GM12874 (cell line): ENCODE results near the gene EVL.

ENCODE experiments used
- TF ChIP-seq, protein P1 (sequence below): IDR thresholded peaks from 2 replicates; pipeline ENCODE4 v1.5.1; 2011; ENCODE audit warnings: low read depth, mild to moderate bottlenecking, control low read depth, low read length, moderate library complexity; ENCODE audit not compliant: insufficient read depth

EVL gene

DNA sequence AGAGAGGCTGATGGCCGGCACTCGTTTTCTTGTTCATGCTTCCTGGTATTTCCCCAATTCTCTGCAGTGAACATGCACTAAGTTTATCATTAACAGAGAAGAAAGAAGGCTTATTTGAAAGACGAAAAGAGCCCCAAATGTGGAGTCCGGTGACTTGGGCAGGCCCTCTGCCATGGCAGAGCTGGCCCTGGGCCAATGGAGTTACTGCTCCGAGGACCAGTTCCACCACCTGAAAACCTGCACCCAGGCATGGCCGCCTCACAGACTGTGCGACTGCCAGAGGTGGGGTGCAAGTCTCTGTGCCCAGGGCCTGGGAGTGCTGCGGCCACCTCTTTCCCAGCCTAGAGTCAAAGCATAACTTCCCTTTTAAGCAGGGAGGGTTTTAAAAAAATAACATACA lies 69.4 kb downstream of the EVL start:
- TF ChIP-seq, protein P1, sequence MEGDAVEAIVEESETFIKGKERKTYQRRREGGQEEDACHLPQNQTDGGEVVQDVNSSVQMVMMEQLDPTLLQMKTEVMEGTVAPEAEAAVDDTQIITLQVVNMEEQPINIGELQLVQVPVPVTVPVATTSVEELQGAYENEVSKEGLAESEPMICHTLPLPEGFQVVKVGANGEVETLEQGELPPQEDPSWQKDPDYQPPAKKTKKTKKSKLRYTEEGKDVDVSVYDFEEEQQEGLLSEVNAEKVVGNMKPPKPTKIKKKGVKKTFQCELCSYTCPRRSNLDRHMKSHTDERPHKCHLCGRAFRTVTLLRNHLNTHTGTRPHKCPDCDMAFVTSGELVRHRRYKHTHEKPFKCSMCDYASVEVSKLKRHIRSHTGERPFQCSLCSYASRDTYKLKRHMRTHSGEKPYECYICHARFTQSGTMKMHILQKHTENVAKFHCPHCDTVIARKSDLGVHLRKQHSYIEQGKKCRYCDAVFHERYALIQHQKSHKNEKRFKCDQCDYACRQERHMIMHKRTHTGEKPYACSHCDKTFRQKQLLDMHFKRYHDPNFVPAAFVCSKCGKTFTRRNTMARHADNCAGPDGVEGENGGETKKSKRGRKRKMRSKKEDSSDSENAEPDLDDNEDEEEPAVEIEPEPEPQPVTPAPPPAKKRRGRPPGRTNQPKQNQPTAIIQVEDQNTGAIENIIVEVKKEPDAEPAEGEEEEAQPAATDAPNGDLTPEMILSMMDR = no peak

DNA sequence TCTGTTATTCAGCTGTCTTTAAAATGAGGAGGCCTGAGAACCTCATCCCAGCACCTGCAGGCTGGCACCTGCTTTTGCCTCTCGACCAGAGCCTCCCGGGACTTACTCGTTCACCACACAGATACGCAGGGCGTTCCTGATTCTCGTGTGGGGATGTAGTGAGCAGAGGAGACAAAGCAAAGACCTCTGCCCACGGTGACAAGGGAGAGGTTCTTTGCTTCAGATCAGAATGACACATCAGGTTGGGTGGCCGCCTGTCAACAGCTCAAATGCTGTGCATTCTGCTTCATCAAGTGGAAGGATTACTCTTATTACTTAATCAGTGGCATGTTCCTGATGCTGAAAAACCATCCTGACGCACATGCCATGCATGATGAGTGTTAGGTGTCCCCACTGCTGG lies 69.9 kb downstream of the EVL start:
- TF ChIP-seq, protein P1 = no peak

DNA sequence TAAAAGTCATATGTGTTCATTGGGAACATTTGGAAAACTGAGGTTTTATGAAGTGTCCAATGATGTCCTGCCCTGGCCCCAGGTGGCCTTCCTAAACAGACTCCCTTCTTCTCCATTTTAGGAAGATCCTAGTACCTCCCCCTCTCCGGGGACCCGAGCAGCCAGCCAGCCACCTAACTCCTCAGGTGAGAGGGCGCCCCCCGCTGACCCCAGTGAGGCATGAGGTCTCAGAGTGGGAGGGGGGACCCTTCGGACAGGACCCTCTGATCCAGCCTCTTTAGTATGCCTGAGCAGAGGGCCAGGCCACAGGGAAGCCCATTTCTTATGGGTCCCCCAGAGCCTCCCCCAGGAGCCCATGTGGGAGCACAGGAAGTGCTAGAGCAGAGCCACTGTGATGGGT lies 70.6 kb downstream of the EVL start:
- TF ChIP-seq, protein P1 = no peak

DNA sequence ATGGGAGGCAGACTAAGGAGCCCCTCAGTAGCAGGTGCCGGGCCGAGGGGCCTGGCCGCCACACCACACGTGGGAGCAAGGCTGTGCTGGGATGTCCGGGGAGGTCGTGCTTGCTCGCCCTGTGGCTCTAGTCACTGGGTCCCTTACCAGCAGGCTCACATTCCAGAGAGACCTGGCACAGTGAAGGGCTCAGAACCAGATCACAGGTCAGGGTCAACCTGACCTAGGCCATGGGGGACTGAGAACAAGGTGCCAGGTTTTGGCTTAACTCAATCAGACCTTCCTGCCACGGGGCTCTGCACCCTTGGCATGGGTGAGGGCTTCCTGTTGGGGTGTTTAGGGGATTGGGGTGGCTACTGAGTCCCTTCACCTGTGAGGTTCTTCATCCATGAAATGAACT lies 72.0 kb downstream of the EVL start:
- TF ChIP-seq, protein P1 = no peak

DNA sequence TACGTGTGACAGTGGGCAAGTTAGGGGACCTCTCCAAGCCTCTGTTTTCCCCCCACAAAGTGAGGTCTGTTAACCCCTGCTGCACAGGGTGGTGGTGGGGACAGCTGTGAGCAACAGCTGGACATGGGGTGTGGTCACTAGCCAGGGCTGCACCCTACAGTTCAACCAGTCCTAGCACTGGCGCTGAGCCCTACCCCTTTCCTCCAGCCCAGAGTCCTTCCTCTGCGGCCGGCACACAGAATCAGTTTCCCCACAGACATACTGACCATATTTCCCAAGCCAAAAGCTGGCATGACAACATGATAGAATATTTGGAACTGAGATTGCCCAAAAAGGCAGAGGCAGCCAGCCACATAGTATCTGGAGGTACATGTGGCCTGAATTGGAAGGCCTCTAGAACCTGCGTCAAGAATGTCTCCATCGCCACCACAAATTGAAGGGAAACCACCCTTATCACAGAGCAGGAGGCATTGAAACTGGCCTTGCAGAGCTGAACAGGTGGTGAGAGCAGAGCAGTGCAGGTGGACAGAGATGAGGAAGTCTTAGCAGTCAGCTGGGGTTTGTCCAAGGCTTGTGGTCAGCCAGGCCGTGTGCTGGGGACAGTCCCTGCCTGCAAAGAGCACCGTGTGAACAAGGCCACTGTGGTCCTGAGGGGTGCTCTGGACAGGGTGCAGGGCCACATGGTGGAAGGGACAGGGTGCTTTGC lies 73.0 kb downstream of the EVL start:
- TF ChIP-seq, protein P1 = no peak

DNA sequence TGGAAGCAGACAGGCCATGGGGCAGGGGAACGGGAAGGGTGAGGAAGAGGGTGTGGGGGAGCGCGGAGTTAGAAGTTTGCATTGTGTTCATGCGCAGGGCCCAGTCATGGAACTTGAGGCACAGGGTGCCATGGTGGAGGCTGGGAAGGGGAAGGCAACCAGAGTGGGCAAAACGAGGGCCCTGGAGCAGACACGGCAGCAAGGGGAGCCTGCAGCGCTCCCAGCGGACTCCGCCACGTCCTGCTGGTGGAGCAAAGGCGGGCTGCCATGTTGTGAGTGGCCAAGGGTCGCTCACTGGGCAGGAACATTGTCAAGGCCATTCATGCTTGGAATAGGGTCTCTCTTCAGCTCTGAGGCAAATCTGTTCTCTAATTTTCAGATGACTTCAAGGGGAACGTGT lies 73.7 kb downstream of the EVL start:
- TF ChIP-seq, protein P1 = no peak

DNA sequence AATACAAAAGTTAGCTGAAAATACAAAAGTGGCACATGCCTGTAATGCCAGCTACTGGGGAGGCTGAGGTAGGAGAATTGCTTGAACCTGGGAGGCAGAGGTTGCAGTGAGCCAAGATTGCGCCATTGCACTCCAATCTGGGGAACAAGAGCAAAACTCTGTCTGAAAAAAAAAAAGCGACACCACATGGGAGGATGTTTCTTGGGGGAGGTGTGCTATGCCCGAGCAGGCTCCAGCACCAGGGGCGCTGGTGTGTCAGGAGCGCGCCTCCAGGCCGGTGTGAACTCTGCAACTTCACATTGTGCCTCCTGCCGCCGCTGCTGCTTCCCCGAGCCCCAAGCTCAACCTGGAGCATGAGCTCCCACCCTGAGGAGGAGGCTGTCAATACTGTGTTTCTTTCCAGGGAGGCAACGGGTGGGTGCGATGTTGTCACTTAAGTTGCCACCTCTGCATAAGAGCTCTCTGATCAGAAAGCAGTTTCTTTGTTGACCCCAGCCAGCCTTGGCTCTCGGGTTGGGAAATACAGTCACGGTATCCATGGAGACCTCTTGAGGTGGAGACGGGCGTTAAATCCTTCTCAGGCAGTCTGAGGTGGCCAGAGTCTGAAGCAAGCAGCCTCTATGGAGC lies 75.3 kb downstream of the EVL start:
- TF ChIP-seq, protein P1 = no peak
